Endodermal cell (in vitro differentiated cells): ENCODE results near the gene ZNF70. TPM values are rescaled to one million over a fixed set of nuclear protein-coding genes. Genes with fewer than 3 reads are reported as not detected.

Experiments
- DNase-seq: peaks from one replicate; pipeline ENCODE4 v3.0.0-alpha.2; 2017
- H3K27ac ChIP-seq: 2 replicates; pipeline ENCODE4 v1.5.1; 2013; ENCODE audit warnings: mild to moderate bottlenecking, low read depth, low read length, moderate library complexity
- H3K27me3 ChIP-seq: 2 replicates; pipeline ENCODE4 v1.6.1; 2013; ENCODE audit warnings: mild to moderate bottlenecking, low read length, moderate library complexity; ENCODE audit not compliant: insufficient read depth, control insufficient read depth, poor library complexity, severe bottlenecking
- H3K36me3 ChIP-seq: 2 replicates; pipeline ENCODE4 v1.7.0; 2013; ENCODE audit warnings: mild to moderate bottlenecking, low read length, moderate library complexity; ENCODE audit not compliant: control insufficient read depth, insufficient read depth
- H3K4me1 ChIP-seq: one replicate; pipeline ENCODE4 v1.7.0; 2013; ENCODE audit warnings: low read length; ENCODE audit not compliant: control insufficient read depth, insufficient read depth
- H3K4me3 ChIP-seq: 2 replicates; pipeline ENCODE4 v1.5.1; 2013; ENCODE audit warnings: mild to moderate bottlenecking, low read length, moderate library complexity
- H3K9ac ChIP-seq: 2 replicates; pipeline ENCODE4 v1.6.1; 2013; ENCODE audit warnings: mild to moderate bottlenecking, low read length, moderate library complexity; ENCODE audit not compliant: poor library complexity, severe bottlenecking; ENCODE audit errors: extremely low read depth
- H3K9me3 ChIP-seq: 2 replicates; pipeline ENCODE4 v1.6.1; 2013; ENCODE audit warnings: mild to moderate bottlenecking, low read length, moderate library complexity; ENCODE audit not compliant: control insufficient read depth
- H3K27ac Mint-ChIP-seq: 2 replicates; pipeline ENCODE4 v1.8.0; 2020; ENCODE audit warnings: mixed read lengths
- H3K27me3 Mint-ChIP-seq: 2 replicates; pipeline ENCODE4 v1.8.0; 2021; ENCODE audit warnings: mild to moderate bottlenecking, mixed read lengths; ENCODE audit not compliant: insufficient read depth
- H3K36me3 Mint-ChIP-seq: 2 replicates; pipeline ENCODE4 v1.8.0; 2020; ENCODE audit warnings: low read depth, mixed read lengths
- H3K4me1 Mint-ChIP-seq: 2 replicates; pipeline ENCODE4 v1.8.0; 2020; ENCODE audit warnings: mixed read lengths
- H3K4me3 Mint-ChIP-seq: 2 replicates; pipeline ENCODE4 v1.8.0; 2020; ENCODE audit warnings: mild to moderate bottlenecking, moderate library complexity, mixed read lengths
- H3K9me3 Mint-ChIP-seq: 2 replicates; pipeline ENCODE4 v1.8.0; 2020; ENCODE audit warnings: mild to moderate bottlenecking, mixed read lengths
- WGBS, 2 experiments: methylation state at CpG; one replicate each; pipeline versions ENCODE4 v1.1.5 to v1.1.7; 2013; ENCODE audit warnings: missing lambda C conversion rate in 2 of 2, mixed read lengths in 1 of 2; ENCODE audit not compliant: insufficient coverage in 1 of 2, insufficient read length in 1 of 2; 5-methylcytosine and 5-hydroxymethylcytosine counted together
- total RNA-seq, 2 donors: library from RNA; stranded (reverse); fragmentation: NEBNext Ultra II Directional in 1 of 2; extraction: Animal tissue kit (Norgen Biotek cat#: 25700) in 1 of 2; gene quantifications; 2 replicates in 1 of 2; 3 replicates in 1 of 2; pipeline ENCODE4 v1.2.1, GENCODE V29; 2021
- TF ChIP-seq, protein P1 (sequence below): fragments of 200-600 bp; sonication (generic); conservative IDR thresholded peaks from 2 replicates; pipeline ENCODE4 v1.5.0; 2021; ENCODE audit warnings: antibody characterized with exemption, mild to moderate bottlenecking

Gene ZNF70
- total RNA-seq, 2 donors from 2014 or later: 4.7 to 5.7 TPM

DNA sequence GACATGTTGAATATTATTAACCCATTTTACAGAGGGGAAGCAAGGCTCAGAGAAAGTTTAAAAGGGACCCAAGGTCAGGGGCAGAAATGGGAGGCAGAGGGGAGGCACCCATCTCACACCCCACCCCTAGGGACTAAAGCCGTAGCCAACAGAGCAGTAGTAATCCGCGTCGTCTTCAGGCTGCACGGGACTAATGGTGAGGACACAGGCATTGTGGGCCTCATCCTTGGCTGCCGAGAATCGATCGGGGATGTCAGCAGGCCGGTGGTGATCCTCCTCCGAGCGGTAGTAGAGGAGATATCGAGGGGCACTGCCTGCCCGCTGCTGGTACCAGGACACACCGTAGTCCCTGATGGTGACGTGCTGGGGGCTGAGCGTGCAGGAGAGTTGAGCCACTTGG, 1.8 kb upstream of the ZNF70 start:
- H3K4me3 ChIP-seq: no peak overlapping the region
- H3K27ac ChIP-seq: no peak overlapping the region
- Mint-ChIP-seq H3K27me3 (no peaks in the 10 kb centered on the region), H3K4me1 (peaks cover 13% of the 10 kb centered on the region), H3K4me3 (no peak overlapping the region), H3K9me3 (no peaks in the 10 kb centered on the region), H3K36me3 (no peaks in the 10 kb centered on the region), H3K27ac (no peak overlapping the region)
- H3K36me3 ChIP-seq: no peaks in the 10 kb centered on the region
- DNase-seq: no peak
- no peaks in the 10 kb centered on the region for H3K4me1 ChIP-seq
- TF ChIP-seq, protein P1, sequence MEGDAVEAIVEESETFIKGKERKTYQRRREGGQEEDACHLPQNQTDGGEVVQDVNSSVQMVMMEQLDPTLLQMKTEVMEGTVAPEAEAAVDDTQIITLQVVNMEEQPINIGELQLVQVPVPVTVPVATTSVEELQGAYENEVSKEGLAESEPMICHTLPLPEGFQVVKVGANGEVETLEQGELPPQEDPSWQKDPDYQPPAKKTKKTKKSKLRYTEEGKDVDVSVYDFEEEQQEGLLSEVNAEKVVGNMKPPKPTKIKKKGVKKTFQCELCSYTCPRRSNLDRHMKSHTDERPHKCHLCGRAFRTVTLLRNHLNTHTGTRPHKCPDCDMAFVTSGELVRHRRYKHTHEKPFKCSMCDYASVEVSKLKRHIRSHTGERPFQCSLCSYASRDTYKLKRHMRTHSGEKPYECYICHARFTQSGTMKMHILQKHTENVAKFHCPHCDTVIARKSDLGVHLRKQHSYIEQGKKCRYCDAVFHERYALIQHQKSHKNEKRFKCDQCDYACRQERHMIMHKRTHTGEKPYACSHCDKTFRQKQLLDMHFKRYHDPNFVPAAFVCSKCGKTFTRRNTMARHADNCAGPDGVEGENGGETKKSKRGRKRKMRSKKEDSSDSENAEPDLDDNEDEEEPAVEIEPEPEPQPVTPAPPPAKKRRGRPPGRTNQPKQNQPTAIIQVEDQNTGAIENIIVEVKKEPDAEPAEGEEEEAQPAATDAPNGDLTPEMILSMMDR: no peak
- H3K9ac ChIP-seq: no peak overlapping the region
- no peaks in the 10 kb centered on the region for H3K27me3 ChIP-seq
- no peaks in the 10 kb centered on the region for H3K9me3 ChIP-seq
- 96 to 97% methylated on average over 11 to 16 of the region's 16 CpGs for WGBS, 2 experiments

DNA sequence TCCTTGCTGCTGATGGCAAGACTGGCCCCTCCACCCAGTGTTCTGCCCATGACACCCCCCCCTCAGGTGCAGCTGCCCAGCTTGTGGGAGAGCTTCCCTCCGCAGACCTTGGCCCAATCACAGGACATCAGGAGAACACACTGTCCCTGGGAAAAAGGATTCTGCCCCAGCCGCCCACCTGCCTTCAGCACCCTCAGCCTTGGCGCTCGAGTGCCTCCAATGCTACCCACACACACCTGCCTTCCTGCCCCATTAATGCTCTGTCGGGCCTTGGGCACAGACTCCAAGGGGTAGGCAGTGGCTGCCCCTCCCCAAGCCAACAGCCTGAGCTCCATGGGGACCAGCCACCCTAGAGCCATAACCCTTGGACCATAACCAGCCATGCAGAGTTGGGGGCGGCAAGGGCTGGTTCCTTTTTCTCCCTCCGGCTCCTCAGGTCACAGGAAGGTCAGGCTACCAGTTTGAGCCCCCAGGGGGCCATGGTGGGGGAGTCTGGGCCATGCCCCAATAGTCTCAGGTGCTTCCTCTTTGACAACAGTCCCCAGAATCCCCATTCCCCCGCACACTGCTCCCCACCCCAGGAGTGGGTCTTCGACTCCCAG, 1.3 kb upstream of the ZNF70 start:
- H3K27me3 Mint-ChIP-seq: no peaks in the 10 kb centered on the region
- no peaks in the 10 kb centered on the region for H3K36me3 ChIP-seq
- H3K4me1 Mint-ChIP-seq: peaks cover 13% of the 10 kb centered on the region
- peak overlapping the region; percentile 65 for H3K4me3 Mint-ChIP-seq
- H3K9ac ChIP-seq: no peak overlapping the region
- no peak overlapping the region for H3K4me3 ChIP-seq
- no peaks in the 10 kb centered on the region for H3K27me3 ChIP-seq
- H3K27ac ChIP-seq: no peak overlapping the region
- H3K4me1 ChIP-seq: no peaks in the 10 kb centered on the region
- H3K9me3 Mint-ChIP-seq: no peaks in the 10 kb centered on the region
- 94 to 100% methylated on average over 1 to 9 of the region's 9 CpGs for WGBS, 2 experiments
- H3K27ac Mint-ChIP-seq: peak overlapping the region; percentile 48
- TF ChIP-seq, protein P1: no peak
- DNase-seq: no peak
- H3K36me3 Mint-ChIP-seq: no peaks in the 10 kb centered on the region
- H3K9me3 ChIP-seq: no peaks in the 10 kb centered on the region

DNA sequence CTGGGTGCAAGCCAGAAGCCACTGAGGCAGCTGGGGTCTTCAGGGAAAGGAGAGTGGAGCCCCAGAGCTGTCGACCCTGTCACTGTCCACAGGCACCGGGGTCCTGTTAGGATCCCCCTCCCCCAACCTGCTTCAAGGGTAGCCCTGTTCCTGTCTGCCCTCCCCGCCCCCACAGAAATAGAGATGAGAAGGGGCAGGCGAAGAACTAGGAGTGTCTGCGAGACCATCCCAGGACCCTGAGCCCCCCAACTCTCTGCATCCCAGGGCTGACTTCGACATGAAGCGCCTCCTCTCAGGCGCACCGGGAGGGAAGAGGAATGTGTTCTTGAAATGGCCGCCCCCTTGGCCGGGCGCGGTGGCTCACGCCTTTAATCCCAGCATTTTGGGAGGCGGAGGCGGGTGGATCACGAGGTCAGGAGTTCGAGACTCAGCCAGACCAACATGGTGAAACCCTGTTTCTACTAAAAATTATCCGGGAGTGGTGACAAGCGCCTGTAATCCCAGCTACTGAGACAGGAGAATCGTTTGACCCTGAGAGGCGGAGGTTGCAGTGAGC, 607 bp upstream of the ZNF70 start:
- Mint-ChIP-seq H3K4me1 (peaks cover 10% of the 10 kb centered on the region), H3K9me3 (no peaks in the 10 kb centered on the region), H3K27me3 (no peaks in the 10 kb centered on the region), H3K36me3 (peaks cover 3% of the 10 kb centered on the region), H3K27ac (peak overlapping the region; percentile 91), H3K4me3 (peak overlapping the region; percentile 65)
- Histone ChIP-seq H3K9ac (peak overlapping the region; percentile 80), H3K9me3 (no peaks in the 10 kb centered on the region), H3K4me3 (peak overlapping the region; percentile 88), H3K4me1 (no peaks in the 10 kb centered on the region), H3K27me3 (no peaks in the 10 kb centered on the region), H3K36me3 (no peaks in the 10 kb centered on the region), H3K27ac (peak overlapping the region; percentile 83)
- TF ChIP-seq, protein P1: no peak
- WGBS, 2 experiments: 32 to 46% methylated on average over 15 to 22 of the region's 22 CpGs
- DNase-seq: peak; percentile 75
